K562 (cell line): ENCODE results near the gene MUC5B. TPM values are rescaled to one million over a fixed set of nuclear protein-coding genes. Genes with fewer than 3 reads are reported as not detected.

Source experiments
- ARNT ChIP-seq, 2 experiments: fragments of 450-650 bp; IDR thresholded peaks; 2 replicates each; pipeline ENCODE4 v1.6.1; 2016; ENCODE audit warnings: mild to moderate bottlenecking in 1 of 2
- DEAF1 ChIP-seq: fragments of 450-650 bp; formaldehyde crosslinking; IDR thresholded peaks from 2 replicates; pipeline ENCODE4 v1.4.0; 2020; ENCODE audit warnings: mild to moderate bottlenecking, moderate library complexity
- ELF2 ChIP-seq: fragments of 250-450 bp; sonication (Bioruptor Pico); IDR thresholded peaks from 2 replicates; pipeline ENCODE4 v1.5.0; 2021; ENCODE audit warnings: mild to moderate bottlenecking
- FOXP1 ChIP-seq: sonication (generic); formaldehyde crosslinking; IDR thresholded peaks from 2 replicates; pipeline ENCODE4 v1.8.0; 2022; ENCODE audit warnings: mild to moderate bottlenecking, missing genetic modification reagents
- HDAC8 ChIP-seq: fragments of 450-650 bp; IDR thresholded peaks from 2 replicates; pipeline ENCODE4 v1.6.1; 2016; ENCODE audit warnings: mild to moderate bottlenecking, missing genetic modification characterization, moderate library complexity, missing compliant biosample characterization
- MAFK ChIP-seq: IDR thresholded peaks from 2 replicates; pipeline ENCODE4 v1.6.1; 2011; ENCODE audit warnings: low read length, improper control_type of control experiment
- MCM2 ChIP-seq: fragments of 450-650 bp; IDR thresholded peaks from 2 replicates; pipeline ENCODE4 v1.6.1; 2017; ENCODE audit warnings: low read depth, mild to moderate bottlenecking
- PHTF2 ChIP-seq: fragments of 250-450 bp; sonication (Bioruptor Pico); IDR thresholded peaks from 2 replicates; pipeline ENCODE4 v1.5.0; 2021; ENCODE audit warnings: mild to moderate bottlenecking
- SMAD2 ChIP-seq: fragments of 150-350 bp; IDR thresholded peaks from 2 replicates; pipeline ENCODE4 v1.6.1; 2014; ENCODE audit warnings: low read depth, mild to moderate bottlenecking, low read length
- SRSF1 ChIP-seq: fragments of 200-400 bp; formaldehyde crosslinking; IDR thresholded peaks from 2 replicates; pipeline ENCODE4 v1.6.1; 2017; ENCODE audit warnings: mild to moderate bottlenecking, low read depth, low read length, moderate library complexity
- SRSF9 ChIP-seq: fragments of 200-400 bp; formaldehyde crosslinking; IDR thresholded peaks from 2 replicates; pipeline ENCODE4 v1.6.1; 2017; ENCODE audit warnings: low read depth, low read length, borderline replicate concordance
- SUPT5H ChIP-seq: fragments of 450-650 bp; IDR thresholded peaks from 2 replicates; pipeline ENCODE4 v1.6.1; 2016
- TCF3 ChIP-seq: sonication (generic); formaldehyde crosslinking; IDR thresholded peaks from 2 replicates; pipeline ENCODE4 v1.4.0; 2020; ENCODE audit warnings: mild to moderate bottlenecking, missing genetic modification reagents
- TEAD1 ChIP-seq, 2 experiments: fragments of 450-650 bp in 1 of 2; sonication (generic) in 1 of 2; formaldehyde crosslinking; IDR thresholded peaks; 2 replicates each; pipeline versions ENCODE4 v1.4.0 to v1.8.0; 2020 to 2022; ENCODE audit warnings: mild to moderate bottlenecking in 2 of 2, missing genetic modification reagents in 1 of 2
- TFAM ChIP-seq: fragments of 250-450 bp; sonication (Bioruptor Pico); conservative IDR thresholded peaks from 2 replicates; pipeline ENCODE4 v1.5.0; 2021; ENCODE audit warnings: mild to moderate bottlenecking, moderate library complexity
- ZNF165 ChIP-seq: fragments of 250-450 bp; sonication (Bioruptor Pico); IDR thresholded peaks from 2 replicates; pipeline ENCODE4 v1.4.0; 2020; ENCODE audit warnings: borderline replicate concordance
- ZNF239 ChIP-seq: fragments of 250-450 bp; sonication (Bioruptor Pico); IDR thresholded peaks from 2 replicates; pipeline ENCODE4 v1.4.0; 2020; ENCODE audit warnings: mild to moderate bottlenecking
- ZNF431 ChIP-seq: sonication (generic); formaldehyde crosslinking; IDR thresholded peaks from 2 replicates; pipeline ENCODE4 v1.8.0; 2022; ENCODE audit warnings: mild to moderate bottlenecking, missing genetic modification reagents
- polyA plus RNA-seq, 8 experiments: library from polyadenylated mRNA; depleted of rRNA in 4 of 8; stranded (reverse) in 5 of 8; unstranded in 3 of 8; fragments of >200 nt; fragmentation: Nextera tagmentation in 2 of 8; fragmentation: Illumina TruSeq in 1 of 8; extraction: Ambion mirVana in 2 of 8; extraction: Trizol in 1 of 8; gene quantifications; 2 replicates each; pipeline versions ENCODE4 v1.2.1 to v1.2.3, GENCODE V29; 2011 to 2014; ENCODE audit warnings: inconsistent platforms in 1 of 8, missing spikeins in 1 of 8
- total RNA-seq, 7 experiments: library from RNA; depleted of rRNA in 6 of 7; stranded (reverse); fragments of >200 nt in 6 of 7; fragmentation: Illumina TruSeq in 2 of 7; extraction: Trizol in 2 of 7; gene quantifications; 2 replicates each; pipeline versions ENCODE4 v1.2.1 to v1.2.3, GENCODE V29; 2011 to 2021; ENCODE audit warnings: low replicate concordance in 1 of 7
- TF ChIP-seq, protein P1 (sequence below): fragments of 250-450 bp; sonication (Bioruptor Pico); IDR thresholded peaks from 2 replicates; pipeline ENCODE4 v1.4.0; 2020; ENCODE audit warnings: mild to moderate bottlenecking, moderate library complexity
- TF ChIP-seq, protein P2 (sequence below): sonication (generic); formaldehyde crosslinking; IDR thresholded peaks from 2 replicates; pipeline ENCODE4 v1.8.1; 2022; ENCODE audit warnings: missing genetic modification reagents
- TF ChIP-seq, protein P3 (sequence below), 2 experiments: IDR thresholded peaks in 1 of 2; conservative IDR thresholded peaks in 1 of 2; 2 replicates each; pipeline ENCODE4 v1.6.1; 2016; ENCODE audit warnings: low read depth in 2 of 2, mild to moderate bottlenecking in 1 of 2, missing compliant biosample characterization in 1 of 2, missing genetic modification characterization in 1 of 2, moderate library complexity in 1 of 2

The MUC5B gene
- total and polyA plus RNA-seq, 9 of the 15 experiments (the other 6 are each of a cell fraction or from before 2014, with no cell fraction given) = 0.04 to 0.95 TPM; not detected in 7

DNA sequence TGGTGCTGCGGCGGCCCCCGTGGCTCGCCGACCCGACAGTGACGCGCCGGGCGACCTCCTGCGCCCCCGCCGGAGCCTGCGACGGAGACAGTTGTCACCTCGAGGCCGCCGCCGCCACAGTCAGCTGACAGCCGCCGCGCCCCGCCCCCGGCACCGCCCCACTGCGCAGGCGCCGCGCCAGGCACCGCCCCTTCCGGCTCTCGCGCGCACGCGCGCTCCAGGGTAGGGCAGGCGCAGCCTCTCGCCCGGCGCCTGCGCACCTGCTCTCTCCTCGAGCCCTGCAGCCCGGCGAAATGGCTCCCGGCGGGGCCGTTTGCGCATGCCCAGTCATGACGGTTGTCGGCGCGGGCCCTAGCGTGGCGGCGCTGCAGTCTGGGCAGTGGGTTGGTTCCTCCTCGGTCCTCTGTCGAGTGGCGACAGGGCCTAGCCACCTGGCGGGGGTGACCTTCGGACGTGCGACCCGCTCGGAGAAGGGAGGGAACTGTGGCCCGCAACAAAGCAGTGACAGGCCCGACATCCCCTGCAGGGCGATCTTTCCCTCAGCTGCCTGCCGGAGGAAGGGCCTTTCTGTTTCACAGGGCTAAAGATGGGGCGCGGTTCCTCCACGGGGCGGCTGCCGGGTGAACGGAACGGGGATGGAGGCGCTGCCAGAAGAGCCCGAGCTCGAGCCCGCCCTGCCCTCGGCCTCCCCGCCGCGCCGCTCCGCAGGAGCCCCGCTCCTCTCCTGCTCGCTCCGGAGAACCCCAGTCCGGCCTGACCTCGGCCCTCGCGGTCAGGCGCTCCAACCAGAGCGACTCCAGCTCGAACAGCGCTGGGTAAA lies 86.8 kb downstream of the MUC5B start, which contains the start of gene TOLLIP (continued):
- TF ChIP-seq, protein P1, sequence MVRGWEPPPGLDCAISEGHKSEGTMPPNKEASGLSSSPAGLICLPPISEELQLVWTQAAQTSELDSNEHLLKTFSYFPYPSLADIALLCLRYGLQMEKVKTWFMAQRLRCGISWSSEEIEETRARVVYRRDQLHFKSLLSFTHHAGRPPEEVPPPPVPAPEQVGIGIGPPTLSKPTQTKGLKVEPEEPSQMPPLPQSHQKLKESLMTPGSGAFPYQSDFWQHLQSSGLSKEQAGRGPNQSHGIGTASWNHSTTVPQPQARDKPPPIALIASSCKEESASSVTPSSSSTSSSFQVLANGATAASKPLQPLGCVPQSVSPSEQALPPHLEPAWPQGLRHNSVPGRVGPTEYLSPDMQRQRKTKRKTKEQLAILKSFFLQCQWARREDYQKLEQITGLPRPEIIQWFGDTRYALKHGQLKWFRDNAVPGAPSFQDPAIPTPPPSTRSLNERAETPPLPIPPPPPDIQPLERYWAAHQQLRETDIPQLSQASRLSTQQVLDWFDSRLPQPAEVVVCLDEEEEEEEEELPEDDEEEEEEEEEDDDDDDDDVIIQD (CRISPR knock-in tag) = no peak
- TF ChIP-seq ZNF431 (CRISPR knock-in tag) = no peak
- no peak for TF ChIP-seq PHTF2 (CRISPR knock-in tag)
- TF ChIP-seq SMAD2 = no peak
- TF ChIP-seq TEAD1 (CRISPR knock-in tag; IDR thresholded peaks at IDR 0.05) = peak; percentile 11 to 86; a peak in 2 of 4 replicates
- TF ChIP-seq, protein P2, sequence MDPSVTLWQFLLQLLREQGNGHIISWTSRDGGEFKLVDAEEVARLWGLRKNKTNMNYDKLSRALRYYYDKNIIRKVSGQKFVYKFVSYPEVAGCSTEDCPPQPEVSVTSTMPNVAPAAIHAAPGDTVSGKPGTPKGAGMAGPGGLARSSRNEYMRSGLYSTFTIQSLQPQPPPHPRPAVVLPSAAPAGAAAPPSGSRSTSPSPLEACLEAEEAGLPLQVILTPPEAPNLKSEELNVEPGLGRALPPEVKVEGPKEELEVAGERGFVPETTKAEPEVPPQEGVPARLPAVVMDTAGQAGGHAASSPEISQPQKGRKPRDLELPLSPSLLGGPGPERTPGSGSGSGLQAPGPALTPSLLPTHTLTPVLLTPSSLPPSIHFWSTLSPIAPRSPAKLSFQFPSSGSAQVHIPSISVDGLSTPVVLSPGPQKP (CRISPR knock-in tag) = no peak
- no peak for TF ChIP-seq MCM2
- TF ChIP-seq HDAC8 (tag) = peak; percentile 86; the same call in 1 of the 2 replicates
- no peak for TF ChIP-seq ZNF165 (CRISPR knock-in tag)
- no peak for TF ChIP-seq TCF3 (CRISPR knock-in tag)
- peak; percentile 82; the same call in 1 of the 2 replicates for TF ChIP-seq FOXP1
- no peak for TF ChIP-seq ARNT (IDR thresholded peaks at IDR 0.05)
- TF ChIP-seq DEAF1 = no peak
- no peak for TF ChIP-seq MAFK
- no peak for TF ChIP-seq SRSF9
- TF ChIP-seq, protein P3, sequence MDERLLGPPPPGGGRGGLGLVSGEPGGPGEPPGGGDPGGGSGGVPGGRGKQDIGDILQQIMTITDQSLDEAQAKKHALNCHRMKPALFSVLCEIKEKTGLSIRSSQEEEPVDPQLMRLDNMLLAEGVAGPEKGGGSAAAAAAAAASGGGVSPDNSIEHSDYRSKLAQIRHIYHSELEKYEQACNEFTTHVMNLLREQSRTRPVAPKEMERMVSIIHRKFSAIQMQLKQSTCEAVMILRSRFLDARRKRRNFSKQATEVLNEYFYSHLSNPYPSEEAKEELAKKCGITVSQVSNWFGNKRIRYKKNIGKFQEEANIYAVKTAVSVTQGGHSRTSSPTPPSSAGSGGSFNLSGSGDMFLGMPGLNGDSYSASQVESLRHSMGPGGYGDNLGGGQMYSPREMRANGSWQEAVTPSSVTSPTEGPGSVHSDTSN (CRISPR knock-in tag; IDR thresholded peaks at IDR 0.05; ENCODE audit: low read depth) = no peak
- TF ChIP-seq, protein P3 (tag; conservative IDR thresholded peaks at IDR 0.05; ENCODE audit: low read depth) = no peak
- TF ChIP-seq ELF2 (CRISPR knock-in tag) = no peak
- TF ChIP-seq SRSF1 = no peak
- peak; percentile 77 for TF ChIP-seq SUPT5H
- 0 out of 2 replicates have a peak, but pooled peaks have one; percentile 18 for TF ChIP-seq ZNF239 (CRISPR knock-in tag)
- TF ChIP-seq TFAM (CRISPR knock-in tag) = no peak
